ENCODE results near the gene SRP19. TPM values are rescaled to one million over a fixed set of nuclear protein-coding genes. Genes with fewer than 3 reads are reported as not detected.

The SRP19 gene
- total RNA-seq, 2 experiments from 2014 or later, result 32.9 to 68.3 TPM

DNA sequence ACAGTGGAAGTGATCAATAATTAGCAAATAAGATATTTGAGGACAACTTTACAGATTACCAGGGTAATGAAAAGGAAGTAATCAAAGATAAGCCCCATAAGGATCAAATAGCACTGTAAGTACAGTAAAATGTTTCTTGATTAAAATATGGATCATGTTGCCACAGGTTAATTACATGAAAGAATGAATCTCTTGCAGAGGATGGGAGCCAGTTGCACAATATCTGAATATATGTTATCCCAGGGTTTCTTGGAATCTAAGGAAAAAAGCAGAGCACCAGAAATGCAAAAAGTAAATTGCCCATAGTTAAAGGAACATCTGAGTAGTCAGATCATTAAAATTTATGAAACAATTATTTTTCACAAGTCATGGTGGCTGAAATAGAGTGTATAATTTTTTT, 13.8 kb upstream of the SRP19 start:
- Histone ChIP-seq H4K20me1 (ENCODE audit: insufficient read depth, low read length) (no peaks in the 10 kb centered on the region), H3K4me1 (ENCODE audit: insufficient read depth, low read length, poor library complexity, severe bottlenecking) (no peaks in the 10 kb centered on the region), H3K4me3 (ENCODE audit: low read depth, low read length, poor library complexity, severe bottlenecking) (no peak overlapping the region), H3K9me2 (ENCODE audit: insufficient read depth, low read length) (no peaks in the 10 kb centered on the region), H3K4me2 (ENCODE audit: low read length) (no peak overlapping the region), H3K36me3 (ENCODE audit: insufficient read depth, low read length) (no peaks in the 10 kb centered on the region), H3K79me2 (ENCODE audit: insufficient read depth, low read depth, low read length) (no peaks in the 10 kb centered on the region), H3K27ac (ENCODE audit: low read depth, low read length, poor library complexity, severe bottlenecking) (no peak overlapping the region), H3K9me3 (ENCODE audit: low read length) (no peaks in the 10 kb centered on the region), H2AFZ (ENCODE audit: low read length) (no peak overlapping the region)
- no peak for DNase-seq (ENCODE audit: low spot score)
- no TSS peak for BruUV-seq (replicated peaks)
- intact Hi-C loops (cut with micrococcal nuclease; ENCODE audit: unreplicated experiment), result loop anchor here (5.0 kb wide), 1 partner anchor 155 kb away; no protein-coding TSS in a partner anchor
- CTCF ChIA-PET (ENCODE audit: unreplicated experiment), result no interaction called here
- POLR2A ChIA-PET, result no interaction called here
- TF ChIP-seq EZH2phosphoT487 (IDR thresholded peaks at IDR 0.05; ENCODE audit: borderline replicate concordance, low read depth, low read length), result no peak
- TF ChIP-seq, protein P1, sequence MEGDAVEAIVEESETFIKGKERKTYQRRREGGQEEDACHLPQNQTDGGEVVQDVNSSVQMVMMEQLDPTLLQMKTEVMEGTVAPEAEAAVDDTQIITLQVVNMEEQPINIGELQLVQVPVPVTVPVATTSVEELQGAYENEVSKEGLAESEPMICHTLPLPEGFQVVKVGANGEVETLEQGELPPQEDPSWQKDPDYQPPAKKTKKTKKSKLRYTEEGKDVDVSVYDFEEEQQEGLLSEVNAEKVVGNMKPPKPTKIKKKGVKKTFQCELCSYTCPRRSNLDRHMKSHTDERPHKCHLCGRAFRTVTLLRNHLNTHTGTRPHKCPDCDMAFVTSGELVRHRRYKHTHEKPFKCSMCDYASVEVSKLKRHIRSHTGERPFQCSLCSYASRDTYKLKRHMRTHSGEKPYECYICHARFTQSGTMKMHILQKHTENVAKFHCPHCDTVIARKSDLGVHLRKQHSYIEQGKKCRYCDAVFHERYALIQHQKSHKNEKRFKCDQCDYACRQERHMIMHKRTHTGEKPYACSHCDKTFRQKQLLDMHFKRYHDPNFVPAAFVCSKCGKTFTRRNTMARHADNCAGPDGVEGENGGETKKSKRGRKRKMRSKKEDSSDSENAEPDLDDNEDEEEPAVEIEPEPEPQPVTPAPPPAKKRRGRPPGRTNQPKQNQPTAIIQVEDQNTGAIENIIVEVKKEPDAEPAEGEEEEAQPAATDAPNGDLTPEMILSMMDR (conservative IDR thresholded peaks at IDR 0.05; ENCODE audit: low read length), result no peak

DNA sequence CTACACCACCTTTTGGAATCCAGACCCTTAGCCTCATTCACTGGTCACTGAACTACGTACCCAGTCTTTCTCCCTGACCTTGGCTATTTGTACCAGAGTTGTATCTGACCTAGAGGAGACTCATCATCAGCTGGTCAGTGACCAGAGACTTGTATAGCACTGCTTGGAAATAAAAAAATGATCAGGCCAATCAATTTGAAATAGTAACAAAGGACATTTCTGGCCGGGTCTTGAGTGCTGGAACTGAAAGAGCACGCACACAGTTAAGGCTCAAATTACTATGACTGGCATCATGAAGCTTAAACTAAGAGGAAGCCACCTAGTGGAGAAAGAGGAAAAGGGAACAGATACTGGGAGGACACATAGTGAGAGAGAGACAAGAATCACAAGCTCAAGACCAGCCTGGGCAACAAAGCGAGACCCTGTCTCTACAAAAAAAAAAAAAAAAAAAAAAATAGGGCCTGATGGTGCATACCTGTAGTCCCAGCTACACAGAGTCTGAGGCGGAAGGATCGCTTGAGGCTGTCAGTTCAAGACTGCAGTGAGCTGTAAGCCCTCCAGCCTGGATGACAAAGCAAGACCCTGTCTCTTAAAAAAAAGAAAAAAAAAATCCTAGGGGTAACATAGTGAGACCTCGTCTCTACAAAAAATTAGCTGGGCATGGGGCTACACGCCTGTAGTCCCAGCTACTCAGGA, 12.8 kb upstream of the SRP19 start:
- Histone ChIP-seq H3K4me1 (ENCODE audit: insufficient read depth, low read length, poor library complexity, severe bottlenecking) (no peaks in the 10 kb centered on the region), H3K4me3 (ENCODE audit: low read depth, low read length, poor library complexity, severe bottlenecking) (no peak overlapping the region), H3K9me3 (ENCODE audit: low read length) (no peaks in the 10 kb centered on the region), H3K27ac (ENCODE audit: low read depth, low read length, poor library complexity, severe bottlenecking) (no peak overlapping the region), H2AFZ (ENCODE audit: low read length) (no peak overlapping the region), H3K4me2 (ENCODE audit: low read length) (no peak overlapping the region), H3K9me2 (ENCODE audit: insufficient read depth, low read length) (no peaks in the 10 kb centered on the region), H3K79me2 (ENCODE audit: insufficient read depth, low read depth, low read length) (no peaks in the 10 kb centered on the region), H4K20me1 (ENCODE audit: insufficient read depth, low read length) (no peaks in the 10 kb centered on the region), H3K36me3 (ENCODE audit: insufficient read depth, low read length) (no peaks in the 10 kb centered on the region)
- DNase-seq (ENCODE audit: low spot score), result peak; percentile 79
- intact Hi-C loops (cut with micrococcal nuclease; ENCODE audit: unreplicated experiment), result loop anchor here (1.0 to 5.0 kb wide), 2 partner anchors 156 to 297 kb away; no protein-coding TSS in a partner anchor
- ChIA-PET POLR2A (interaction anchor here (0.6 to 1.2 kb wide), 9 partner anchors 9 to 298 kb away, joined by 3 to 8 read pairs (median 3); no protein-coding TSS in a partner anchor), CTCF (ENCODE audit: unreplicated experiment) (interaction anchor here (0.5 to 0.6 kb wide), 2 partner anchors 127 to 280 kb away, joined by 3 read pairs; no protein-coding TSS in a partner anchor)
- no peak for TF ChIP-seq EZH2phosphoT487 (IDR thresholded peaks at IDR 0.05; ENCODE audit: borderline replicate concordance, low read depth, low read length)
- TF ChIP-seq, protein P1 (conservative IDR thresholded peaks at IDR 0.05; ENCODE audit: low read length), result peak; percentile 83
- BruUV-seq (replicated peaks), result no TSS peak

DNA sequence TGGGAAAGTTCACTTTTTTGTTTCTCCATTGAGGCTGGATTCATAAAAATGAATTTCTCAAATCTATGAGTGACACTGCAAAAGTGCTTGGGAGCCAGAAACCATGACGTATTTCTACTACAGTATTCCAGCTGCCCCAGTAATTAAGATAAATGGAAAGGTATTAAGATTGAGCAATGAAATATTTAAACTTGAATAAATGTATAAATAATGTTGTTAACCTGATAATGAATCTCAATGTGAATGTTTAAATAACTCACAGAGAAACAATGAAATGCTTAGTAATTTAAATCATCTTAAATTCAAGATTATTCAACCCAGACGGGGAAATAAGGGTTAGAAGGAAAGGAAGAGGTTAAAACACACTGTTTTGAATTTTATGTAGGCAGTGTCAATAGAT, 11.2 kb upstream of the SRP19 start:
- H3K4me1 ChIP-seq (ENCODE audit: insufficient read depth, low read length, poor library complexity, severe bottlenecking), result no peaks in the 10 kb centered on the region
- no peaks in the 10 kb centered on the region for H3K79me2 ChIP-seq (ENCODE audit: insufficient read depth, low read depth, low read length)
- no peaks in the 10 kb centered on the region for H4K20me1 ChIP-seq (ENCODE audit: insufficient read depth, low read length)
- intact Hi-C loops (cut with micrococcal nuclease; ENCODE audit: unreplicated experiment), result loop anchor here (5.0 kb wide), 1 partner anchor 158 kb away; no protein-coding TSS in a partner anchor
- no peaks in the 10 kb centered on the region for H3K9me2 ChIP-seq (ENCODE audit: insufficient read depth, low read length)
- ChIA-PET CTCF (ENCODE audit: unreplicated experiment) (no interaction called here), POLR2A (no interaction called here)
- no TSS peak for BruUV-seq (replicated peaks)
- H3K9me3 ChIP-seq (ENCODE audit: low read length), result peaks cover 7% of the 10 kb centered on the region
- H3K27ac ChIP-seq (ENCODE audit: low read depth, low read length, poor library complexity, severe bottlenecking), result no peak overlapping the region
- no peaks in the 10 kb centered on the region for H3K36me3 ChIP-seq (ENCODE audit: insufficient read depth, low read length)
- no peak for TF ChIP-seq EZH2phosphoT487 (IDR thresholded peaks at IDR 0.05; ENCODE audit: borderline replicate concordance, low read depth, low read length)
- TF ChIP-seq, protein P1 (conservative IDR thresholded peaks at IDR 0.05; ENCODE audit: low read length), result no peak
- DNase-seq (ENCODE audit: low spot score), result no peak
- H3K4me2 ChIP-seq (ENCODE audit: low read length), result no peak overlapping the region
- H2AFZ ChIP-seq (ENCODE audit: low read length), result no peak overlapping the region
- H3K4me3 ChIP-seq (ENCODE audit: low read depth, low read length, poor library complexity, severe bottlenecking), result no peak overlapping the region
